GM12878 (cell line): ENCODE results near the gene DTD1. TPM values are rescaled to one million over a fixed set of nuclear protein-coding genes. Genes with fewer than 3 reads are reported as not detected.

Source experiments
- ATAC-seq: fragments of 200-7000 bp; cut with Tn5 transposase; 3 replicates; pipeline ENCODE4 v1.9.1; 2020; ENCODE audit warnings: mild to moderate bottlenecking, moderate library complexity
- BruUV-seq: library from RNA; stranded (reverse); fragments of 400-500 nt; replicated peaks from 2 replicates; lab custom pipeline; 2021; lab: Mats Ljungman, UMichigan
- CTCF ChIA-PET: fragments of 300-600 bp; sonication (Branson Sonifier 250); formaldehyde crosslinking; extraction: SDS; loops from one replicate; lab custom pipeline; 2021; ENCODE audit warnings: inconsistent platforms; lab: Yijun Ruan, JAX
- POLR2A ChIA-PET: fragments of 350-600 bp; formaldehyde crosslinking; extraction: SDS; loops from one replicate; lab custom pipeline; 2021; ENCODE audit warnings: inconsistent platforms; lab: Charles Lee
- RAD21 ChIA-PET: fragments of 300-600 bp; sonication (Branson Sonifier 250); formaldehyde crosslinking; loops from one replicate; lab custom pipeline; 2023; ENCODE audit warnings: antibody characterized with exemption; ENCODE audit not compliant: unreplicated experiment; lab: Charles Lee
- SMC1A ChIA-PET: fragments of 300-600 bp; sonication (Branson Sonifier 250); formaldehyde crosslinking; loops from one replicate; lab custom pipeline; 2023; ENCODE audit not compliant: unreplicated experiment, uncharacterized antibody; lab: Charles Lee
- DNase-seq: peaks from one replicate; pipeline ENCODE4 v3.0.0-alpha.2; 2011; ENCODE audit warnings: low read depth, low spot score
- FAIRE-seq: peaks from 3 replicates; lab custom pipeline; 2011; peaks lifted over from hg19 to GRCh38; lab: Jason Lieb, UNC
- H2AFZ ChIP-seq: 2 replicates; pipeline ENCODE4 v1.6.0; 2011; ENCODE audit warnings: low read depth, low read length, control low read depth; ENCODE audit not compliant: control insufficient read depth
- H3K27ac ChIP-seq: 2 replicates; pipeline ENCODE4 v1.5.1; 2011; ENCODE audit warnings: control low read depth; ENCODE audit not compliant: control insufficient read depth, insufficient read depth
- H3K27me3 ChIP-seq, 2 experiments: replicated peaks in 1 of 2; 2 replicates each; pipeline versions ENCODE4 v1.6.0 to v1.6.1; 2011; ENCODE audit warnings: low read length in 1 of 2; ENCODE audit not compliant: control insufficient read depth in 2 of 2, insufficient read depth in 2 of 2
- H3K36me3 ChIP-seq, 2 experiments: 2 replicates each; pipeline ENCODE4 v1.5.1; 2011; ENCODE audit warnings: low read length in 1 of 2; ENCODE audit not compliant: control insufficient read depth in 2 of 2, insufficient read depth in 2 of 2
- H3K4me1 ChIP-seq: 2 replicates; pipeline ENCODE4 v1.6.1; 2011; ENCODE audit warnings: mild to moderate bottlenecking, low read length, moderate library complexity, mixed read lengths; ENCODE audit not compliant: control insufficient read depth, insufficient read depth
- H3K4me2 ChIP-seq: 2 replicates; pipeline ENCODE4 v1.6.0; 2011; ENCODE audit warnings: control low read depth; ENCODE audit not compliant: control insufficient read depth, insufficient read depth
- H3K4me3 ChIP-seq: fragments of 200-600 bp; sonication (generic); 2 replicates; pipeline ENCODE4 v1.5.1; 2016
- H3K79me2 ChIP-seq: 2 replicates; pipeline ENCODE4 v1.6.0; 2011; ENCODE audit warnings: low read length; ENCODE audit not compliant: control insufficient read depth, insufficient read depth
- H3K9ac ChIP-seq: 2 replicates; pipeline ENCODE4 v1.8.0; 2011; ENCODE audit warnings: low read length, control low read depth, mixed read lengths; ENCODE audit not compliant: control insufficient read depth, insufficient read depth
- H3K9me3 ChIP-seq: replicated peaks from 3 replicates; pipeline ENCODE4 v1.5.1; 2011; ENCODE audit warnings: mild to moderate bottlenecking, low read length; ENCODE audit not compliant: control insufficient read depth, insufficient read depth
- H4K20me1 ChIP-seq: 2 replicates; pipeline ENCODE4 v1.6.0; 2011; ENCODE audit not compliant: control insufficient read depth, insufficient read depth
- FOS ChIP-seq: IDR thresholded peaks from 3 replicates; pipeline ENCODE4 v1.6.1; 2011; ENCODE audit warnings: borderline replicate concordance; ENCODE audit not compliant: insufficient read length; ENCODE audit errors: extremely low read depth
- IKZF1 ChIP-seq: fragments of 450-650 bp; conservative IDR thresholded peaks from 2 replicates; pipeline ENCODE4 v1.6.1; 2017; ENCODE audit warnings: antibody characterized with exemption, mild to moderate bottlenecking
- JUND ChIP-seq: IDR thresholded peaks from 2 replicates; pipeline ENCODE4 v1.6.1; 2012; ENCODE audit warnings: low read depth, mild to moderate bottlenecking, low read length, improper control_type of control experiment, moderate library complexity
- MYC ChIP-seq: IDR thresholded peaks from 2 replicates; pipeline ENCODE4 v1.6.1; 2011; ENCODE audit warnings: mild to moderate bottlenecking, low read length, moderate library complexity, inconsistent platforms; ENCODE audit not compliant: insufficient read depth, insufficient replicate concordance, insufficient read length, severe bottlenecking
- NFXL1 ChIP-seq: fragments of 450-650 bp; IDR thresholded peaks from 2 replicates; pipeline ENCODE4 v1.6.1; 2017; ENCODE audit warnings: antibody characterized with exemption, mild to moderate bottlenecking, borderline replicate concordance
- SMAD1 ChIP-seq: fragments of 450-650 bp; IDR thresholded peaks from 2 replicates; pipeline ENCODE4 v1.6.1; 2018; ENCODE audit warnings: mild to moderate bottlenecking, low read depth; ENCODE audit not compliant: partially characterized antibody
- SP1 ChIP-seq: IDR thresholded peaks from one replicate; pipeline ENCODE4 v1.6.1; 2011; ENCODE audit warnings: low read depth, low read length
- WGBS: methylation state at CpG from one replicate; pipeline ENCODE4 v1.1.6; 2016; ENCODE audit warnings: low lambda C conversion rate; ENCODE audit not compliant: insufficient replicate concordance, insufficient coverage; ENCODE audit errors: missing lambda C conversion rate; 5-methylcytosine and 5-hydroxymethylcytosine counted together
- in situ Hi-C: fragments of 300-500 bp; cut with MboI; formaldehyde crosslinking; loops from 9 replicates; pipeline ENCODE4 v1.14.3; 2018; ENCODE audit warnings: mixed read lengths
- intact Hi-C: fragments of 100-400 bp; cut with micrococcal nuclease; formaldehyde crosslinking; loops from one replicate; pipeline ENCODE4 v1.14.2; 2022; ENCODE audit not compliant: unreplicated experiment
- polyA plus RNA-seq, 11 experiments: library from polyadenylated mRNA; depleted of rRNA in 4 of 11; unstranded in 6 of 11; stranded (reverse) in 5 of 11; fragments of >200 nt; fragmentation: Nextera tagmentation in 4 of 11; fragmentation: Illumina TruSeq in 1 of 11; extraction: Ambion mirVana in 4 of 11; extraction: Trizol in 1 of 11; gene quantifications; 1 replicate in 1 of 11; 2 replicates in 10 of 11; pipeline versions ENCODE4 v1.2.1 to v1.2.3, GENCODE V29; 2011 to 2016; ENCODE audit warnings: inconsistent platforms in 2 of 11, missing spikeins in 2 of 11, low read depth in 1 of 11
- total RNA-seq, 4 experiments: library from RNA; depleted of rRNA in 3 of 4; stranded (reverse); fragments of >200 nt in 3 of 4; fragmentation: Illumina TruSeq in 1 of 4; extraction: Trizol in 1 of 4; gene quantifications; 2 replicates each; pipeline versions ENCODE4 v1.2.1 to v1.2.3, GENCODE V29; 2013 to 2021
- TF ChIP-seq, protein P1 (sequence below): IDR thresholded peaks from 2 replicates; pipeline ENCODE4 v1.6.1; 2012; ENCODE audit warnings: low read depth, low read length, improper control_type of control experiment

Gene DTD1
- total and polyA plus RNA-seq, 10 of the 15 experiments (the other 5 are each of a cell fraction or from before 2014, with no cell fraction given): 24.3 to 99.8 (median 63.3) TPM

DNA sequence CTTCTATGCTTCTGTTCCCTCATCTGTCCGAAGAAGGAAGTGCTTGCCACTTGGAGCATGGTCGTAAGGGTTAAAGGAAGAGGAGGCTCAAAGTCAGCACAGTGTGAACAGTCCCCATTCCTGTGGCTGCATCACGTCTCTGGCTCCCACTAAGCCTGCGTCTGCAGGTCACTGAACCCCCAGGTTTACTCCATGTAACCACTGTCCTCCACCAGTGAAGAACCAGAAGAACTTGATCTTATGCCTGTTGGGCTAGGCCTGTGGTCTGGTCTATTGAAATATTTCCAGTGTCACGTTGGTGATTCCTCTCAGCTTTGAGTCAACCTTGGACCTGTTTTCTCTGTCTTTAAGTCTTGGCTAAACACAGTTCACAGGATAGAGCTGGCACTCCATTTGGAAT is 179.8 kb downstream of the DTD1 start:
- ATAC-seq (no peak), DNase-seq (no peak), FAIRE-seq (no peak)
- no peak overlapping the region for H3K4me3 ChIP-seq
- no peak overlapping the region for H3K27ac ChIP-seq
- SMC1A ChIA-PET: interaction anchor here (1.1 kb wide), 1 partner anchor 14 kb away, joined by 3 read pairs; no protein-coding TSS in a partner anchor
- no peaks in the 10 kb centered on the region for H4K20me1 ChIP-seq
- TF ChIP-seq IKZF1: no peak
- TF ChIP-seq NFXL1: no peak
- TF ChIP-seq, protein P1, sequence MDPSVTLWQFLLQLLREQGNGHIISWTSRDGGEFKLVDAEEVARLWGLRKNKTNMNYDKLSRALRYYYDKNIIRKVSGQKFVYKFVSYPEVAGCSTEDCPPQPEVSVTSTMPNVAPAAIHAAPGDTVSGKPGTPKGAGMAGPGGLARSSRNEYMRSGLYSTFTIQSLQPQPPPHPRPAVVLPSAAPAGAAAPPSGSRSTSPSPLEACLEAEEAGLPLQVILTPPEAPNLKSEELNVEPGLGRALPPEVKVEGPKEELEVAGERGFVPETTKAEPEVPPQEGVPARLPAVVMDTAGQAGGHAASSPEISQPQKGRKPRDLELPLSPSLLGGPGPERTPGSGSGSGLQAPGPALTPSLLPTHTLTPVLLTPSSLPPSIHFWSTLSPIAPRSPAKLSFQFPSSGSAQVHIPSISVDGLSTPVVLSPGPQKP: no peak
- no peak for TF ChIP-seq SMAD1
- TF ChIP-seq MYC: no peak
- no peak for TF ChIP-seq JUND
- no peak for TF ChIP-seq SP1
- no peak for TF ChIP-seq FOS
- CTCF ChIA-PET: no interaction called here
- RAD21 ChIA-PET: no interaction called here
- H3K27me3 ChIP-seq: no peaks in the 10 kb centered on the region
- H3K79me2 ChIP-seq: no peaks in the 10 kb centered on the region
- no peak overlapping the region for H3K4me2 ChIP-seq
- no TSS peak for BruUV-seq
- no peak overlapping the region for H2AFZ ChIP-seq
- WGBS: 30% methylated on average over 5 of the region's 5 CpGs
- H3K9me3 ChIP-seq: no peaks in the 10 kb centered on the region
- no peaks in the 10 kb centered on the region; a peak in 1 of 4 replicates for H3K36me3 ChIP-seq
- in situ Hi-C loops (no loop called here), intact Hi-C loops (no loop called here)
- POLR2A ChIA-PET: no interaction called here
- no peak overlapping the region for H3K9ac ChIP-seq
- H3K4me1 ChIP-seq: no peaks in the 10 kb centered on the region
